ENCODE results near the gene THSD4. TPM values are rescaled to one million over a fixed set of nuclear protein-coding genes. Genes with fewer than 3 reads are reported as not detected.

The THSD4 gene
- total RNA-seq, 2 experiments from 2014 or later: not detected

GRCh38 chr15:71218272-71218805 is 103.1 kb downstream of the THSD4 start:
- Histone ChIP-seq H3K9me2 (ENCODE audit: insufficient read depth, low read length) (no peaks in the 10 kb centered on the region), H2AFZ (ENCODE audit: low read length) (no peak overlapping the region), H3K9me3 (ENCODE audit: low read length) (no peaks in the 10 kb centered on the region), H3K4me1 (ENCODE audit: insufficient read depth, low read length, poor library complexity, severe bottlenecking) (no peaks in the 10 kb centered on the region), H3K4me3 (ENCODE audit: low read depth, low read length, poor library complexity, severe bottlenecking) (no peak overlapping the region), H3K36me3 (ENCODE audit: insufficient read depth, low read length) (no peaks in the 10 kb centered on the region), H4K20me1 (ENCODE audit: insufficient read depth, low read length) (no peaks in the 10 kb centered on the region), H3K79me2 (ENCODE audit: insufficient read depth, low read depth, low read length) (no peaks in the 10 kb centered on the region), H3K4me2 (ENCODE audit: low read length) (no peak overlapping the region), H3K27ac (ENCODE audit: low read depth, low read length, poor library complexity, severe bottlenecking) (no peak overlapping the region)
- ChIA-PET POLR2A (no interaction called here), CTCF (ENCODE audit: unreplicated experiment) (no interaction called here)
- no peak for TF ChIP-seq CTCF (conservative IDR thresholded peaks at IDR 0.05; ENCODE audit: low read length)
- no peak for TF ChIP-seq EZH2phosphoT487 (IDR thresholded peaks at IDR 0.05; ENCODE audit: borderline replicate concordance, low read depth, low read length)
- no TSS peak for BruUV-seq (replicated peaks)
- DNase-seq (ENCODE audit: low spot score): no peak
- intact Hi-C loops (cut with micrococcal nuclease; ENCODE audit: unreplicated experiment): no loop called here

- ChIA-PET POLR2A (no interaction called here), CTCF (ENCODE audit: unreplicated experiment) (no interaction called here)
- Histone ChIP-seq H2AFZ (ENCODE audit: low read length) (no peak overlapping the region), H3K4me1 (ENCODE audit: insufficient read depth, low read length, poor library complexity, severe bottlenecking) (no peaks in the 10 kb centered on the region), H4K20me1 (ENCODE audit: insufficient read depth, low read length) (no peaks in the 10 kb centered on the region), H3K36me3 (ENCODE audit: insufficient read depth, low read length) (no peaks in the 10 kb centered on the region), H3K9me2 (ENCODE audit: insufficient read depth, low read length) (no peaks in the 10 kb centered on the region), H3K9me3 (ENCODE audit: low read length) (no peaks in the 10 kb centered on the region), H3K4me2 (ENCODE audit: low read length) (no peak overlapping the region), H3K27ac (ENCODE audit: low read depth, low read length, poor library complexity, severe bottlenecking) (no peak overlapping the region), H3K79me2 (ENCODE audit: insufficient read depth, low read depth, low read length) (no peaks in the 10 kb centered on the region), H3K4me3 (ENCODE audit: low read depth, low read length, poor library complexity, severe bottlenecking) (no peak overlapping the region)
- no peak for DNase-seq (ENCODE audit: low spot score)
- intact Hi-C loops (cut with micrococcal nuclease; ENCODE audit: unreplicated experiment): no loop called here
- no TSS peak for BruUV-seq (replicated peaks)
- TF ChIP-seq CTCF (conservative IDR thresholded peaks at IDR 0.05; ENCODE audit: low read length) (no peak), EZH2phosphoT487 (IDR thresholded peaks at IDR 0.05; ENCODE audit: borderline replicate concordance, low read depth, low read length) (no peak)
These were observed 103.8 kb downstream of the THSD4 start for GRCh38 chr15:71219101-71219500.

GRCh38 chr15:71219645-71220044 is 104.4 kb downstream of the THSD4 start:
- Histone ChIP-seq H3K9me3 (ENCODE audit: low read length) (no peaks in the 10 kb centered on the region), H3K27ac (ENCODE audit: low read depth, low read length, poor library complexity, severe bottlenecking) (no peak overlapping the region), H3K4me2 (ENCODE audit: low read length) (no peak overlapping the region), H3K4me1 (ENCODE audit: insufficient read depth, low read length, poor library complexity, severe bottlenecking) (no peaks in the 10 kb centered on the region), H4K20me1 (ENCODE audit: insufficient read depth, low read length) (no peaks in the 10 kb centered on the region), H3K9me2 (ENCODE audit: insufficient read depth, low read length) (no peaks in the 10 kb centered on the region), H3K79me2 (ENCODE audit: insufficient read depth, low read depth, low read length) (no peaks in the 10 kb centered on the region), H2AFZ (ENCODE audit: low read length) (no peak overlapping the region), H3K4me3 (ENCODE audit: low read depth, low read length, poor library complexity, severe bottlenecking) (no peak overlapping the region), H3K36me3 (ENCODE audit: insufficient read depth, low read length) (no peaks in the 10 kb centered on the region)
- POLR2A ChIA-PET: no interaction called here
- TF ChIP-seq EZH2phosphoT487 (IDR thresholded peaks at IDR 0.05; ENCODE audit: borderline replicate concordance, low read depth, low read length) (no peak), CTCF (conservative IDR thresholded peaks at IDR 0.05; ENCODE audit: low read length) (no peak)
- intact Hi-C loops (cut with micrococcal nuclease; ENCODE audit: unreplicated experiment): no loop called here
- CTCF ChIA-PET (ENCODE audit: unreplicated experiment): no interaction called here
- BruUV-seq (replicated peaks): no TSS peak
- no peak for DNase-seq (ENCODE audit: low spot score)
